SK-N-SH (cell line): ENCODE measurements around the gene SETBP1. TPM values are rescaled to one million over a fixed set of nuclear protein-coding genes. Genes with fewer than 3 reads are reported as not detected.

Source experiments
- CTCF ChIA-PET: fragments of 300-600, 350-600 bp; formaldehyde crosslinking; extraction: SDS; loops from one replicate; lab custom pipeline; 2021; lab: Yijun Ruan, JAX
- POLR2A ChIA-PET: fragments of 350-600 bp; sonication (Branson Sonifier 250); formaldehyde crosslinking; extraction: SDS; loops from one replicate; lab custom pipeline; 2020; ENCODE audit warnings: antibody characterized with exemption, inconsistent platforms; lab: Yijun Ruan, JAX
- DNase-seq: peaks from one replicate; pipeline ENCODE4 v3.0.0; 2012
- H2AFZ ChIP-seq: fragments of 200-600 bp; sonication (generic); 2 replicates; pipeline ENCODE4 v1.8.1; 2016; ENCODE audit warnings: antibody characterized with exemption, mild to moderate bottlenecking, low read depth
- H3F3A ChIP-seq: fragments of 200-600 bp; sonication (generic); replicated peaks from 2 replicates; pipeline ENCODE3; 2016; ENCODE audit warnings: antibody characterized with exemption, mild to moderate bottlenecking; ENCODE audit not compliant: insufficient read depth
- H3K27ac ChIP-seq, 2 experiments: fragments of 200-500 bp in 1 of 2; fragments of 200-600 bp in 1 of 2; sonication (Bioruptor generic) in 1 of 2; sonication (generic), shearing (Covaris generic) in 1 of 2; 2 replicates each; pipeline versions ENCODE4 v1.5.1 to v1.6.1; 2014 to 2016; ENCODE audit warnings: low read depth in 2 of 2, inconsistent platforms in 1 of 2, low read length in 1 of 2, mild to moderate bottlenecking in 1 of 2, mixed read lengths in 1 of 2
- H3K27me3 ChIP-seq: fragments of 200-600 bp; sonication (generic), shearing (Covaris generic); 2 replicates; pipeline ENCODE4 v1.6.1; 2016; ENCODE audit warnings: mixed run types; ENCODE audit not compliant: insufficient read depth
- H3K36me3 ChIP-seq, 2 experiments: fragments of 200-500 bp in 1 of 2; fragments of 200-600 bp in 1 of 2; sonication (Bioruptor generic) in 1 of 2; sonication (generic) in 1 of 2; replicated peaks in 1 of 2; 2 replicates each; pipeline versions ENCODE3 to v1.5.1; 2014 to 2016; ENCODE audit warnings: low read length in 1 of 2, mild to moderate bottlenecking in 1 of 2; ENCODE audit not compliant: insufficient read depth in 2 of 2, control insufficient read depth in 1 of 2
- H3K4me1 ChIP-seq, 2 experiments: fragments of 200-500 bp in 1 of 2; fragments of 200-600 bp in 1 of 2; sonication (Bioruptor generic) in 1 of 2; sonication (generic), shearing (Covaris generic) in 1 of 2; 2 replicates each; pipeline versions ENCODE4 v1.5.1 to v1.6.1; 2014 to 2016; ENCODE audit warnings: low read depth in 1 of 2, low read length in 1 of 2, mixed run types in 1 of 2; ENCODE audit not compliant: insufficient read depth in 2 of 2, control insufficient read depth in 1 of 2
- H3K4me2 ChIP-seq: fragments of 200-600 bp; sonication (generic), shearing (Covaris generic); 2 replicates; pipeline ENCODE4 v1.6.1; 2017; ENCODE audit warnings: mixed run types
- H3K4me3 ChIP-seq, 2 experiments: fragments of 200-500 bp in 1 of 2; fragments of 200-600 bp in 1 of 2; sonication (Bioruptor generic) in 1 of 2; sonication (generic), shearing (Covaris generic) in 1 of 2; 2 replicates each; pipeline versions ENCODE4 v1.5.1 to v1.8.1; 2014 to 2016; ENCODE audit warnings: low read depth in 2 of 2, inconsistent platforms in 1 of 2, low read length in 1 of 2, mild to moderate bottlenecking in 1 of 2, mixed read lengths in 1 of 2, moderate library complexity in 1 of 2
- H3K79me2 ChIP-seq: fragments of 200-600 bp; sonication (generic); 2 replicates; pipeline ENCODE4 v1.8.1; 2017; ENCODE audit warnings: mild to moderate bottlenecking; ENCODE audit not compliant: insufficient read depth
- H3K9ac ChIP-seq: fragments of 200-600 bp; sonication (generic); 2 replicates; pipeline ENCODE4 v1.6.1; 2017; ENCODE audit warnings: mixed run types
- H3K9me2 ChIP-seq: fragments of 200-600 bp; sonication (generic); 2 replicates; pipeline ENCODE4 v1.6.1; 2017; ENCODE audit warnings: mixed run types
- H3K9me3 ChIP-seq: fragments of 200-600 bp; sonication (generic); 2 replicates; pipeline ENCODE4 v1.6.1; 2017; ENCODE audit warnings: mixed run types, mild to moderate bottlenecking, moderate library complexity
- H4K20me1 ChIP-seq: fragments of 200-600 bp; sonication (generic); 2 replicates; pipeline ENCODE4 v1.6.1; 2017; ENCODE audit warnings: mild to moderate bottlenecking, mixed run types; ENCODE audit not compliant: insufficient read depth
- EZH2phosphoT487 ChIP-seq: fragments of 200-600 bp; sonication (generic); IDR thresholded peaks from 2 replicates; pipeline ENCODE4 v1.6.1; 2017; ENCODE audit warnings: low read depth, mixed run types, mild to moderate bottlenecking, antibody characterized with exemption, moderate library complexity, borderline replicate concordance
- FOSL2 ChIP-seq: IDR thresholded peaks from 2 replicates; pipeline ENCODE4 v1.4.0; 2012; ENCODE audit warnings: low read depth, mild to moderate bottlenecking, moderate library complexity, borderline replicate concordance
- MEF2A ChIP-seq: IDR thresholded peaks from 2 replicates; pipeline ENCODE4 v1.4.0; 2012; ENCODE audit warnings: low read depth, borderline replicate concordance
- MXI1 ChIP-seq: IDR thresholded peaks from 2 replicates; pipeline ENCODE4 v1.6.1; 2012; ENCODE audit warnings: mild to moderate bottlenecking, low read depth, low read length, improper control_type of control experiment
- RAD21 ChIP-seq: IDR thresholded peaks from 2 replicates; pipeline ENCODE4 v1.6.1; 2012; ENCODE audit warnings: mild to moderate bottlenecking, low read length
- RFX5 ChIP-seq: IDR thresholded peaks from 2 replicates; pipeline ENCODE4 v1.6.1; 2012; ENCODE audit warnings: mild to moderate bottlenecking, improper control_type of control experiment, low read length
- RXRA ChIP-seq: IDR thresholded peaks from 2 replicates; pipeline ENCODE4 v1.4.0; 2012; ENCODE audit warnings: low read depth, mild to moderate bottlenecking, borderline replicate concordance
- SMC3 ChIP-seq: IDR thresholded peaks from 2 replicates; pipeline ENCODE4 v1.6.1; 2012; ENCODE audit warnings: low read depth, low read length, improper control_type of control experiment
- TCF12 ChIP-seq: IDR thresholded peaks from 2 replicates; pipeline ENCODE4 v1.4.0; 2012
- YY1 ChIP-seq: IDR thresholded peaks from 2 replicates; pipeline ENCODE4 v1.4.0; 2012; ENCODE audit warnings: low read depth, mild to moderate bottlenecking
- WGBS: methylation state at CpG from one replicate; pipeline ENCODE4 v1.1.6; 2017; ENCODE audit warnings: low lambda C conversion rate; 5-methylcytosine and 5-hydroxymethylcytosine counted together
- polyA plus RNA-seq, 3 experiments: library from polyadenylated mRNA; depleted of rRNA; stranded (reverse); fragments of >200 nt; gene quantifications; 2 replicates each; pipeline ENCODE4 v1.2.3, GENCODE V29; 2012
- TF ChIP-seq, protein P1 (sequence below): IDR thresholded peaks from 2 replicates; pipeline ENCODE4 v1.6.1; 2012; ENCODE audit warnings: mild to moderate bottlenecking, low read depth, low read length, moderate library complexity
- TF ChIP-seq, protein P2 (sequence below): IDR thresholded peaks from 2 replicates; pipeline ENCODE4 v1.4.0; 2012; ENCODE audit warnings: low read depth
- TF ChIP-seq, protein P3 (sequence below): IDR thresholded peaks from 2 replicates; pipeline ENCODE4; 2012

SETBP1 gene
- polyA plus RNA-seq, 1 of the 3 experiments (the other 2 are of a cell fraction): 3.0 TPM

DNA sequence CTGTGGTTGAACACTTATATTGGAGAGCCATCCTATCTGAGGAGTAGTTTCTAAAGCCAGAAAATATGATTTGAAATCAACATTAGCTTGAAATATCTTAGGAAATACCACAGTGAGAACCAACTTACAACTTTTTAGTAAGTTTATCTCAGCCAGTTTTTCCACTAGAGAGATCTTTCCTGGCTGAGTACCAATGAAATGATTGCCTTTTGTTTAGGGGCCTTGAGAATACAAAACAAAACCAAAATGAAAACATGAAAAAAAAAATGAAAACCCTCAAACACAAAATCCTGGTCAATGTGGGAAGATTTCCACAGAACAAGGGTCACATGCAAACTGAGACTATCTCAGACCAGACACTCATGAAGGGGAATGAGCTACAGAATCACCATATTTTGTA lies 429.0 kb downstream of the SETBP1 start:
- Histone ChIP-seq H3K36me3 (no peaks in the 10 kb centered on the region), H3F3A (no peaks in the 10 kb centered on the region), H4K20me1 (no peaks in the 10 kb centered on the region), H3K4me3 (no peak overlapping the region), H2AFZ (no peak overlapping the region), H3K4me2 (no peak overlapping the region), H3K9me2 (no peaks in the 10 kb centered on the region), H3K27ac (no peak overlapping the region), H3K4me1 (peaks cover 0 to 4% of the 10 kb centered on the region in 2 experiments; a peak in 3 of 4 replicates), H3K9me3 (no peaks in the 10 kb centered on the region), H3K9ac (no peak overlapping the region), H3K27me3 (no peaks in the 10 kb centered on the region), H3K79me2 (no peaks in the 10 kb centered on the region)
- TF ChIP-seq TCF12 (no peak), RFX5 (no peak), YY1 (no peak), MXI1 (no peak), RAD21 (no peak), RXRA (no peak), EZH2phosphoT487 (no peak), MEF2A (no peak), SMC3 (no peak)
- TF ChIP-seq, protein P1, sequence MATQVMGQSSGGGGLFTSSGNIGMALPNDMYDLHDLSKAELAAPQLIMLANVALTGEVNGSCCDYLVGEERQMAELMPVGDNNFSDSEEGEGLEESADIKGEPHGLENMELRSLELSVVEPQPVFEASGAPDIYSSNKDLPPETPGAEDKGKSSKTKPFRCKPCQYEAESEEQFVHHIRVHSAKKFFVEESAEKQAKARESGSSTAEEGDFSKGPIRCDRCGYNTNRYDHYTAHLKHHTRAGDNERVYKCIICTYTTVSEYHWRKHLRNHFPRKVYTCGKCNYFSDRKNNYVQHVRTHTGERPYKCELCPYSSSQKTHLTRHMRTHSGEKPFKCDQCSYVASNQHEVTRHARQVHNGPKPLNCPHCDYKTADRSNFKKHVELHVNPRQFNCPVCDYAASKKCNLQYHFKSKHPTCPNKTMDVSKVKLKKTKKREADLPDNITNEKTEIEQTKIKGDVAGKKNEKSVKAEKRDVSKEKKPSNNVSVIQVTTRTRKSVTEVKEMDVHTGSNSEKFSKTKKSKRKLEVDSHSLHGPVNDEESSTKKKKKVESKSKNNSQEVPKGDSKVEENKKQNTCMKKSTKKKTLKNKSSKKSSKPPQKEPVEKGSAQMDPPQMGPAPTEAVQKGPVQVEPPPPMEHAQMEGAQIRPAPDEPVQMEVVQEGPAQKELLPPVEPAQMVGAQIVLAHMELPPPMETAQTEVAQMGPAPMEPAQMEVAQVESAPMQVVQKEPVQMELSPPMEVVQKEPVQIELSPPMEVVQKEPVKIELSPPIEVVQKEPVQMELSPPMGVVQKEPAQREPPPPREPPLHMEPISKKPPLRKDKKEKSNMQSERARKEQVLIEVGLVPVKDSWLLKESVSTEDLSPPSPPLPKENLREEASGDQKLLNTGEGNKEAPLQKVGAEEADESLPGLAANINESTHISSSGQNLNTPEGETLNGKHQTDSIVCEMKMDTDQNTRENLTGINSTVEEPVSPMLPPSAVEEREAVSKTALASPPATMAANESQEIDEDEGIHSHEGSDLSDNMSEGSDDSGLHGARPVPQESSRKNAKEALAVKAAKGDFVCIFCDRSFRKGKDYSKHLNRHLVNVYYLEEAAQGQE: no peak
- TF ChIP-seq, protein P2, sequence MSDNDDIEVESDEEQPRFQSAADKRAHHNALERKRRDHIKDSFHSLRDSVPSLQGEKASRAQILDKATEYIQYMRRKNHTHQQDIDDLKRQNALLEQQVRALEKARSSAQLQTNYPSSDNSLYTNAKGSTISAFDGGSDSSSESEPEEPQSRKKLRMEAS: no peak
- ChIA-PET POLR2A (no interaction called here), CTCF (interaction anchor here (0.9 kb wide), 1 partner anchor 273 kb away, joined by 3 read pairs; no protein-coding TSS in a partner anchor)
- DNase-seq: no peak

DNA sequence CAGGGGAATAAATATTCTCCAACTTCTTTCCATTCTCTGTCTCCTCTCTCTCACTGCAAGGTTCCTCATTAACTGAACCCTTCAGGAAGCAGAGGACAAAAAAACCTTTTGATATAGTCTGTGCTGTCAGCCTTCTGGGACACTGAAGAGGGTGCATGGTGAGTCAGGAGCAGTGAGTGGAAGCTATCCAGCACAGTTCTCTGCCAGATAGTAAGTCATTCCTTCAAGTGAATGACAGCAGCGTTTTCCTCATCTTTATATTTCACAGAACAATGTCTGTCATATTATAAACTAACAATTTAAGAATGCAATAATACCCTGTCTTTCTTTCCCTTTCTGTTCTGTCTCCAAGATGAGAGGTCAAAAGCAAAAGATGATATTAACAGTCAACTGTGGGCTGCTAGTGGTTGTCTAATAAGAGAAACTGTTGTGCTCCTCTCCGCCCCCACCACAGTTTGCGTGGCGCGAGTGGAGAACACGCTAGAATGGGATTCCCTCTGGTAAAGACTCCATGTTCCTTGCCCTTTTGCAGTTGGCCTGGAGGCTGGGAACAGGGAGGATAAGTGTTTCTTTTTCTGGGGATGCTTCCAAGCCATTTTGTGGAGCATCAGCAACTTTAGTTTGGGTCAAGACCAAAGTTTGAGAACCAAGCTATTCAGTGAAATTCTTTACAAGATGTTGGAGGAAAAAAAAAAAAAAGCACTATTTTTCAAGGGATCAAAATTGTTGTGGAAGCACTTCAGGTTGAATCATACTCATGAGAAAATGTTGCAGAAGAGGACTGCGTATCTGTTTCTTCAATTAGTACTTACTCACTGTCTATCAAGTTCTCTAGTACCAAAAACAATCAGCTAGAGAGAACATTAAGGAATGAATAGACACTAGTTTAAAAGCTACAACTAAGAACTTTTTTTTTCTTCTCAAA lies 430.2 kb downstream of the SETBP1 start:
- DNase-seq: no peak
- H3K27me3 ChIP-seq: no peaks in the 10 kb centered on the region
- no peaks in the 10 kb centered on the region for H4K20me1 ChIP-seq
- no peak overlapping the region for H3K4me2 ChIP-seq
- no peaks in the 10 kb centered on the region for H3K9me2 ChIP-seq
- POLR2A ChIA-PET: no interaction called here
- TF ChIP-seq FOSL2: peak; percentile 23; the same call in 1 of the 2 replicates
- TF ChIP-seq, protein P3, sequence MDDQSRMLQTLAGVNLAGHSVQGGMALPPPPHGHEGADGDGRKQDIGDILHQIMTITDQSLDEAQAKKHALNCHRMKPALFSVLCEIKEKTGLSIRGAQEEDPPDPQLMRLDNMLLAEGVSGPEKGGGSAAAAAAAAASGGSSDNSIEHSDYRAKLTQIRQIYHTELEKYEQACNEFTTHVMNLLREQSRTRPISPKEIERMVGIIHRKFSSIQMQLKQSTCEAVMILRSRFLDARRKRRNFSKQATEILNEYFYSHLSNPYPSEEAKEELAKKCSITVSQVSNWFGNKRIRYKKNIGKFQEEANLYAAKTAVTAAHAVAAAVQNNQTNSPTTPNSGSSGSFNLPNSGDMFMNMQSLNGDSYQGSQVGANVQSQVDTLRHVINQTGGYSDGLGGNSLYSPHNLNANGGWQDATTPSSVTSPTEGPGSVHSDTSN: peak; percentile 71
- TF ChIP-seq TCF12: peak; percentile 41; the same call in 1 of the 2 replicates
- TF ChIP-seq RFX5: no peak
- no peaks in the 10 kb centered on the region for H3K9me3 ChIP-seq
- peaks cover 0 to 4% of the 10 kb centered on the region in 2 experiments; a peak in 3 of 4 replicates for H3K4me1 ChIP-seq
- H2AFZ ChIP-seq: no peak overlapping the region
- H3K27ac ChIP-seq: peak overlapping the region in 1 of 2 experiments; percentile 29; a peak in 1 of 4 replicates
- no peaks in the 10 kb centered on the region for H3K79me2 ChIP-seq
- WGBS: 80% methylated on average over 7 of the region's 7 CpGs
- CTCF ChIA-PET: no interaction called here
- H3K9ac ChIP-seq: no peak overlapping the region
- H3F3A ChIP-seq: no peaks in the 10 kb centered on the region
- no peak overlapping the region for H3K4me3 ChIP-seq
- no peaks in the 10 kb centered on the region for H3K36me3 ChIP-seq
